Omental fat pad (tissue), 4 donors: Measurements from ENCODE around the gene RPS25. TPM values are rescaled to one million over a fixed set of nuclear protein-coding genes. Genes with fewer than 3 reads are reported as not detected.
A peak's percentile ranks its signal among the peaks of the same experiment; 100 is the strongest.
"Not testable (repeated sequence)": the region's sequence is repeated elsewhere in the genome, so short reads cannot be mapped to it uniquely, and the experiment has no call there.

Experiments used
- ATAC-seq: fragments of 150-250 bp; one replicate; pipeline ENCODE4 v1.9.1; 2016; ENCODE audit warnings: mild to moderate bottlenecking, moderate library complexity; ENCODE audit not compliant: low FRiP score
- DNase-seq: peaks from one replicate; pipeline ENCODE4 v3.0.0-alpha.2; 2019; ENCODE audit warnings: low spot score
- total RNA-seq, 4 donors: library from RNA; depleted of rRNA; stranded (reverse); fragments of >200 nt; gene quantifications; one replicate each; pipeline ENCODE4 v1.1.0, GENCODE V29; 2016
- TF ChIP-seq, protein P1 (sequence below), 3 donors: fragments of 450-650 bp; IDR thresholded peaks; one replicate each; pipeline ENCODE4 v1.5.1; 2016 to 2017; ENCODE audit warnings: antibody characterized with exemption in 3 of 3, mild to moderate bottlenecking in 3 of 3, moderate library complexity in 2 of 3

Gene RPS25
- total RNA-seq = 1,000 to 10,000 TPM; 1,426 to 2,619 (median 2,025) TPM

DNA sequence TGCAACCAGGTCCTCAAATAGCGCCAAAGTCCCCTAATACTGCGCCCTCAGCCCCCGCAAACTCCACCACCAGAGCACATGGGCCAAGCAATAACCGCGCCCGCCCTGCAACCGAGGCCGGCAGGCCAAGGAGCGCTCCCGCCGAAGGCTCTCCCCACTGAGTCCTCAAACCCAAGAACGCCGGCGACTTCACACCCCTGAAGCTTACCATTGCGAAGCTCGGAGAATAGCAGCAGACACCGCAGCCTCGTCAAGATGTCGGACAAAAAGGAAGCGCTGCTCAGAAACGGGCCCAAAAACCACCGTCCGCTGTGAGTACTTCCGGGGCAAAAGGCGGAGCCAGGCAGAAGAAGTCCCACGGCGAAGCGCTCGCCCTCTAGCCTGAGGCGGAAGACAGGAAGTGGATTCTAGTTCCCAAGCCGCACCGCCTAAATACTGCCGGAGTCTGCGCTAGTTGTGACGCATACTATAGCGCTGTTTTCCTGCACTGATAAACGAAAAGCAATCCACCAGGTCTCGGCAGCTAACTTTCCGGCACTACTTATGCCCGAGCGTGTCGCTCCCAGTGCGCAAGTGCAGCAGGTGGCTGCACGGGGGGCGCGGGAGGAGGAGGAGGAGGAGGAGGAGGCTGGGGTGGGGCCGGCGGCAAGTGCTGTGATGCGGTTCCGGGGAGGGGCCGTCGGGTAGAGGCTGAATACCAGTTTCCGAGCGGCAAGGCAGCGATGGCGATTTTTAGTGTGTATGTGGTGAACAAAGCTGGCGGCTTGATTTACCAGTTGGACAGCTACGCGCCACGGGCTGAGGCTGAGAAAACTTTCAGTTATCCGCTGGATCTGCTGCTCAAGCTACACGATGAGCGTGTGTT lies at the start of gene RPS25, which contains the start of gene TRAPPC4:
TSS of gene RPS25 (minus strand) at position 270 of the 865 bp plus-strand sequence. CDS start at position 211, 59 bp downstream.
TSS of gene TRAPPC4 (plus strand) at position 693 of the 865 bp plus-strand sequence. CDS start at position 723, 30 bp downstream.
- peak; percentile 87 for DNase-seq
- peak; percentile 95 for ATAC-seq

DNA sequence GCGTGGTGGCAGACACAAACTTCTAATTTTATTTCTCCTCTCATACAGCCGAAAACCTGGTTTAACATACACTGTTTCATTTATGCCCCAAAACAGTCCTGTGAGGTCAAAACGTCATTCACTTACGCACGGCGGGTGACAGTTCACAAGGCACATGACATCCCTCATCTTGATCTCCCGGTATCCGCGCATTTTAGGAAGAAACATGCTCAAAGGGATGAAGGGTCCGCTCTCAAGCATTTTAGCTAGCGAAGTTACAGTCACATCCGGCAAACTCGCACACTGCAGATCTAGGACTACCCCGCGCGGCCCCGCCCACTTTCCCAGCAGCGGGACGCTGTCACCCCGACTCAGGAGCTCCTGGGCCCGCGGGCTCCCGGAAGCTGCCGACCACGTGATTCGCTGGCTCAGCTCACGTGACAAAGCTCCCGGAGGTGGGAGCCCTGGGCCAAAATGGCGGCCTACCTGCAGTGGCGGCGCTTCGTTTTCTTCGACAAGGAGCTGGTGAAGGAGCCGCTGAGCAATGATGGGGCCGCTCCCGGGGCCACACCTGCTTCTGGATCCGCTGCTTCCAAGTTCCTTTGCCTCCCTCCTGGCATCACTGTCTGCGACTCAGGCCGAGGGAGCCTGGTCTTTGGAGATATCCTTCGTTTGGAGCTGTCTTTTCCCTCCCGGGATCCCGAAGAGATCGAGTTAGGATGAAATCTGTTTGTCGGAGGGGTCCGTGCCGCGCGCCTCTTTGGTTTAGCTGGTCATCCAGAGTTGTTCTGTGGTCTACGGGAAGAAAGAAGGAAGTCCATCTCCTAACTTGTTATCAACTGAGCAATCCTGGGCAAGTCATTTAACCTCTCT lies 49.5 kb upstream of the RPS25 start, which contains the start of gene VPS11:
TSS of gene VPS11 (plus strand) at position 448 of the 852 bp plus-strand sequence. CDS start at position 454, 6 bp downstream.
- TF ChIP-seq, protein P1, sequence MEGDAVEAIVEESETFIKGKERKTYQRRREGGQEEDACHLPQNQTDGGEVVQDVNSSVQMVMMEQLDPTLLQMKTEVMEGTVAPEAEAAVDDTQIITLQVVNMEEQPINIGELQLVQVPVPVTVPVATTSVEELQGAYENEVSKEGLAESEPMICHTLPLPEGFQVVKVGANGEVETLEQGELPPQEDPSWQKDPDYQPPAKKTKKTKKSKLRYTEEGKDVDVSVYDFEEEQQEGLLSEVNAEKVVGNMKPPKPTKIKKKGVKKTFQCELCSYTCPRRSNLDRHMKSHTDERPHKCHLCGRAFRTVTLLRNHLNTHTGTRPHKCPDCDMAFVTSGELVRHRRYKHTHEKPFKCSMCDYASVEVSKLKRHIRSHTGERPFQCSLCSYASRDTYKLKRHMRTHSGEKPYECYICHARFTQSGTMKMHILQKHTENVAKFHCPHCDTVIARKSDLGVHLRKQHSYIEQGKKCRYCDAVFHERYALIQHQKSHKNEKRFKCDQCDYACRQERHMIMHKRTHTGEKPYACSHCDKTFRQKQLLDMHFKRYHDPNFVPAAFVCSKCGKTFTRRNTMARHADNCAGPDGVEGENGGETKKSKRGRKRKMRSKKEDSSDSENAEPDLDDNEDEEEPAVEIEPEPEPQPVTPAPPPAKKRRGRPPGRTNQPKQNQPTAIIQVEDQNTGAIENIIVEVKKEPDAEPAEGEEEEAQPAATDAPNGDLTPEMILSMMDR (IDR thresholded peaks at IDR 0.05) = no peak
- peak; percentile 91 for DNase-seq
- ATAC-seq = peak; percentile 97

More for the DNA sequence above, at the start of gene RPS25, which contains the start of gene TRAPPC4:
- TF ChIP-seq, protein P1 (IDR thresholded peaks at IDR 0.05) = no peak

DNA sequence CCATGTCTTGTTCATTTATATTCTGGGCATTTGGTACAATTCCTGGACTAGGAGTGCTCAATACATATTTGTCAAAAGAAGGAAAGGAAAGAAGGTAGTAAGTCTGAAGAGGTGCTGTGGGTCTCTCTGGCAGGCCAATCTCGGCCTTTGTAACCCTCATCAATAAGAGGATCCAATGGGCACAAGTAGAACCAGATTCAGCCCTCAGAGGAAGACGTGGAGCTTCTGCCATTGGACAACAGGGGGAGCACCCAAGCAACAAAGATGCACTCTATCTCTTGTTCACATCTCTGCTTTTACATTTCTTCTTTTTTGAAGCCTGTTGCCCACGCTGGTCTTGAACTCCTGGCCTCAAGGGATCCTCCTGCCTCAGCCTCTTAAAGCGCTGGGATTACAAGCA lies 47.2 kb upstream of the RPS25 start:
- no peak for ATAC-seq

DNA sequence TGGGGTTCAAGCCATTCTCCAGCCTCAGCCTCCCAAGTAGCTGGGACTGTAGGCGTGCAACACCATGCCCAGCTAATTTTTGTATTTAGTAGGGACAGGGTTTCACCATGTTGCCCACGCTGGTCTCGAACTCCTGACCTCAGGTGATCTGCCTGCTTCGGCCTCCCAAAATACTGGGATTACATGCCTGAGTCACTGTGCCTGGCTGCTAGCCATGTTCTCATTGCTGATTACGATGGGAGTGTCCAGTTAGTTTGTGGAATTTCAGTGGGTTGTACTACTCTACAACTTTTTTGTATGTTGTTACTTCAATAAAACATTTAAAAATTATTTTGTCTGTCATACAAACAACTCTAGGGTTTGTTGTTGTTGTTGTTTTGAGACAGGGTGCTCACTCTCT lies 44.6 kb upstream of the RPS25 start:
- ATAC-seq = no peak
- DNase-seq = no peak
- TF ChIP-seq, protein P1 (IDR thresholded peaks at IDR 0.05) = no peak

More for the DNA sequence above, 47.2 kb upstream of the RPS25 start:
- DNase-seq = no peak
- TF ChIP-seq, protein P1 (IDR thresholded peaks at IDR 0.05) = no peak

DNA sequence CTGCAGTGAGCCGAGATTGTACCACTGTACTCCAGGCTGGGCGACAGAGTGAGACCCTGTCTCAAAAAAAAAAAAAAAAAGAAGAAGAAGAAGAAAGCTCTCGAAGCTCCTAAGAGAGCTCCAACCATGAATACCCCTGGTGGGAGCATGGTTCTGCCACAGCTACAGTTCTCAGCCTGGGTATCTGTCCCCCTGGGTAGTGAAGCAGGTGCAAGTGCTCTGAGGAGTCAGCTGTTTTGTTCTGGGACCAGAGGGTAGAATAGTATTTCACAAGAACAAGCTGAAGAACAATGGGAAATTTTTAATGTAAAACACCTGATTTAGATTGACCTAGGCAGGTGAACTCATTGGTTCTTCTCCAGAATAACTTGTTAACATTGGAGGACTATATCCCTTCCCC lies 43.1 kb upstream of the RPS25 start:
- no peak for DNase-seq
- ATAC-seq = no peak
- TF ChIP-seq, protein P1 (IDR thresholded peaks at IDR 0.05) = no peak

DNA sequence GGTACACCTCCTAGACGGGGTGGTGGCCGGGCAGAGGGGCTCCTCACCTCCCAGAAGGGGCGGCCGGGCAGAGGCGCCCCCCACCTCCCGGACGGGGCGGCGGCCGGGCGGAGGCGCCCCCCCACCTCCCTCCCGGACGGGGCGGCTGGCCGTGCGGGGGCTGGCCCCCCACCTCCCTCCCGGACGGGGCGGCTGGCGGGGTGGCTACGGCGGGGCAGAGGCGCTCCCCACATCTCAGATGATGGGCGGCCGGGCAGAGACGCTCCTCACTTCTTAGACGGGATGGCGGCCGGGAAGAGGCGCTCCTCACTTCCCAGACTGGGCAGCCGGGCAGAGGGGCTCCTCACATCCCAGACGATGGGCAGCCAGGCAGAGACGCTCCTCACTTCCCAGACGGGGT lies 41.0 kb upstream of the RPS25 start:
- not testable (repeated sequence) for DNase-seq, ATAC-seq
